ENCODE results near the gene UBE2D2. TPM values are rescaled to one million over a fixed set of nuclear protein-coding genes. Genes with fewer than 3 reads are reported as not detected.

Gene UBE2D2
- total RNA-seq, 4 donors from 2014 or later = 65.2 to 114 (median 85.6) TPM

DNA sequence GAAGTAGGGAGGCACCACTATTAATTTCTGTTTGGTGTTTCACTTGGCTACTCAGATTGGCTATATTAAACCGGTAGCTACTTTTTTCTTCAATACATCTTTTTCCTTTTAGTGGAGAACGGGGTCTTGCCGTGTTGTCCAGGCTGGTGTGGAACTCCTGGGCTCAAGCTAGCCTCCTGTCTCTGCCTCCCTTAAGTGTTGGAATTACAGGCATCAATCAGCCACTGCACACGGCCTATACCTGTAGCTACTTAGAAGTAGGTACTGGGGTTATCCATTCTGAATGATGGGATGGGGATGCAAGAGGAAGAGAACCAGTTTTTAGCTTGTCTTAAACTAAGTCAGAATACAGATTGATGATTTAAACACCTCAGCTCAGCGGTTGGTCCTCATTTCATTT lies 1.7 kb downstream of the UBE2D2 start:
- Histone ChIP-seq H3K9me3 (no peaks in the 10 kb centered on the region), H3K27ac (peak overlapping the region in 3 of 4 donors; percentile 29 to 99 (median 98)), H3K27me3 (no peaks in the 10 kb centered on the region), H3K4me3 (peak overlapping the region; percentile 81 to 97), H3K36me3 (peaks cover 0 to 3% of the 10 kb centered on the region in 2 donors), H3K4me1 (peaks cover 5 to 65% (median 32%) of the 10 kb centered on the region in 3 donors)
- WGBS, 2 donors (ENCODE audit: low coverage in 1 of 2) = 15 to 28% methylated on average over 5 of the region's 5 CpGs
- TF ChIP-seq, protein P1, sequence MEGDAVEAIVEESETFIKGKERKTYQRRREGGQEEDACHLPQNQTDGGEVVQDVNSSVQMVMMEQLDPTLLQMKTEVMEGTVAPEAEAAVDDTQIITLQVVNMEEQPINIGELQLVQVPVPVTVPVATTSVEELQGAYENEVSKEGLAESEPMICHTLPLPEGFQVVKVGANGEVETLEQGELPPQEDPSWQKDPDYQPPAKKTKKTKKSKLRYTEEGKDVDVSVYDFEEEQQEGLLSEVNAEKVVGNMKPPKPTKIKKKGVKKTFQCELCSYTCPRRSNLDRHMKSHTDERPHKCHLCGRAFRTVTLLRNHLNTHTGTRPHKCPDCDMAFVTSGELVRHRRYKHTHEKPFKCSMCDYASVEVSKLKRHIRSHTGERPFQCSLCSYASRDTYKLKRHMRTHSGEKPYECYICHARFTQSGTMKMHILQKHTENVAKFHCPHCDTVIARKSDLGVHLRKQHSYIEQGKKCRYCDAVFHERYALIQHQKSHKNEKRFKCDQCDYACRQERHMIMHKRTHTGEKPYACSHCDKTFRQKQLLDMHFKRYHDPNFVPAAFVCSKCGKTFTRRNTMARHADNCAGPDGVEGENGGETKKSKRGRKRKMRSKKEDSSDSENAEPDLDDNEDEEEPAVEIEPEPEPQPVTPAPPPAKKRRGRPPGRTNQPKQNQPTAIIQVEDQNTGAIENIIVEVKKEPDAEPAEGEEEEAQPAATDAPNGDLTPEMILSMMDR (IDR thresholded peaks at IDR 0.05) = no peak
- TF ChIP-seq EP300 (IDR thresholded peaks at IDR 0.05) = no peak
- no peak for TF ChIP-seq POLR2AphosphoS5 (IDR thresholded peaks at IDR 0.05)
- no peak for TF ChIP-seq POLR2A (IDR thresholded peaks at IDR 0.05)
- no peak for ATAC-seq

DNA sequence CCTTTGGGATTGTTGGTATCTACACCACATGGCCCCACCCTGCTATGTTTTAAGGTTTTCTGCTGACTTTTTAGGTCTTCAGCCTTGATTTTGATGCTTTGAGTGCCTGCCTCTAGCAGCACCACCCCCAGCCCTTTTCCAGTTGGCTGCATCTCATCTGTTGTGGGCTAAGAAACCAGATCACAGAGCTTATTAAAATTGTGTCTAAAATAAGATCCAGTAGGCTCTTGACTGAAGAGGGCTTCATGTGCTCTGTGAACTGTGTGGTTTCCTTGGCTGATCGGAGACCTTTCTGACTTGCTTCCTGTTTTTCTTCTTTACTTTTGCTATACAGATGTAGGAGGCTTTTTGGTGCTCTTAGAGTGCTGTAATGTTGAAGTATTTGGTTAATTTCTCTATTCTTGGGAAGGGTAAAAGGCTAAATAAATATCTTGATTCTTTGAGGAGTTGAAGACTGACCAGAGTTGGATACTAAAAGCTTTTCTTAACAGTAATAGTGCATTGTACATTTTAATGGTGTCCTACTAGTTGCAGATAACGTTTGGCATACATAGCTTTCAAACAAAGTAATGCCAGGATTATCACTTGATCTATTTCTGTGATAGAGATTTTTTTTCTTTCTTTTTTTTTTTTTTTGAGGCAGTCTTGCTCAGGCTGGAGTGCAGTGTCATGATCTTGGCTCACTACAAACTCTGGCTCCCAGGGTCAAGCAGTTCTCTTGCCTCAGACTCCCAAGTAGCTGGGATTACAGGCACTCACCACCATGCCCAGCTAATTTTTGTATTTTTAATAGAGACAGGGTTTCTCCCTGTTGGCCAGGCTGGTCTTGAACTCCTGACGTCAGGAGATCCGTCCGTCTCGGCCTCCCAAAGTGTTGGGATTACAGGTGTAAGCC lies 4.5 kb downstream of the UBE2D2 start:
- ATAC-seq = no peak
- H3K27me3 ChIP-seq = no peaks in the 10 kb centered on the region
- H3K4me1 ChIP-seq = peaks cover 5 to 87% (median 32%) of the 10 kb centered on the region in 3 donors
- peaks cover 0 to 15% of the 10 kb centered on the region in 2 donors for H3K36me3 ChIP-seq
- H3K4me3 ChIP-seq = no peak overlapping the region
- TF ChIP-seq, protein P1 (IDR thresholded peaks at IDR 0.05) = no peak
- TF ChIP-seq POLR2A (IDR thresholded peaks at IDR 0.05) (no peak), EP300 (IDR thresholded peaks at IDR 0.05) (no peak), POLR2AphosphoS5 (IDR thresholded peaks at IDR 0.05) (no peak)
- H3K9me3 ChIP-seq = no peaks in the 10 kb centered on the region
- peak overlapping the region in 3 of 4 donors; percentile 18 to 32 (median 21) for H3K27ac ChIP-seq
- 13 to 29% methylated on average over 1 to 2 of the region's 6 CpGs for WGBS, 2 donors (ENCODE audit: low coverage in 1 of 2)

DNA sequence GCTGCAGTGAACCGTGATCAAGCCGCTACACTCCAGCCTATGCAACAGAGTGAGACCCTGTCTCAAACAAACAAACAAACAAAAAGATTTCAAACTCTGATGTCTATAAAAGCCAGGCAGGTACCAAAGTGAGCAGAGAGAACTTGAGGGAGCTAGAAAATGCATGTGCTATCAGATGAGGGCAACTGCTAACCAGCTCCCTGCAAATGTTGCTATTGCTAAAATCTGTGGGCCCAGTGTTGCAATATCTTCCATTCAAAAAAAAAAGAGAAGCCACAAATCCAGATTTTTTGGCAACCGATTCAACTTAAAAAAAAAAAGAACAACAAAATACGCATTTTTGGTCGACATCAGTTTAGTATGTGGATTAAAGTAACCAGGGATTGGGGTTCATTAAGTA lies 5.5 kb downstream of the UBE2D2 start:
- H3K4me3 ChIP-seq = no peak overlapping the region
- no peaks in the 10 kb centered on the region for H3K9me3 ChIP-seq
- peaks cover 0 to 16% of the 10 kb centered on the region in 2 donors for H3K36me3 ChIP-seq
- no peak overlapping the region for H3K27ac ChIP-seq
- TF ChIP-seq, protein P1 (IDR thresholded peaks at IDR 0.05) = no peak
- no peak for TF ChIP-seq POLR2A (IDR thresholded peaks at IDR 0.05)
- no peaks in the 10 kb centered on the region for H3K27me3 ChIP-seq
- peaks cover 5 to 96% (median 33%) of the 10 kb centered on the region in 3 donors for H3K4me1 ChIP-seq
- 81 to 91% methylated on average over 5 of the region's 5 CpGs for WGBS, 2 donors (ENCODE audit: low coverage in 1 of 2)
- ATAC-seq = no peak

DNA sequence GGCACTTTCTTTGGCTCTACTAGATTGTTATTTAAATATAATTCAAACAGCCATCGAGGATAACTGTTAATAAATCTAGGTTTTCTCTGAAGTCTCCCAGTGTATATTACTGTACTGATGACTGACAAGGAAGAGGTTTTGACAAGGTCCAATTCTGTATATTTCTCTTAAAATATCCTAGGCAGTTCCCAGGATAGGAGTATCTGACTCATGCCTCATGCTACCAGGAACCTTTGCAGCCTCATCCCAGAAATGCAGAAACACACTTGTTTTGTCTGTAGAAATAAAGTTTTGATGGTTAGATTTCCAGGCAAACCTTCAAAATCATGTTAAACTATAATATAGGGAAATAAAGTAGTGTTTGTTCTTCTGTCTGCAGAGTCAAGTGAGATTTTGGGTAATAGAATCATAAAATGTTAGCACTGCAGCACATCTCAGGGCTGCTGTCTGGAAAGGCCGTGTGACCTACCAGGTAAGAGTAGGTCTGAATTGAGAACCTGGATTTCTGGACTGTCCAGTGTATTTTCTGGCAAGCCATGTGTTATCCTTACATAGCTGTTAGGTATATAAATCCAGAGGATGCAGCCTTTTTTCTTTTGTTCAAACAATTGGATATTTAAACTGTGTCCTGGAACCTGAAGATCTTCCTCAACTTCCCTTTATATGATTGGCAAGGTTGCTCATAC lies 8.3 kb downstream of the UBE2D2 start:
- TF ChIP-seq, protein P1 (IDR thresholded peaks at IDR 0.05) = no peak
- TF ChIP-seq POLR2A (IDR thresholded peaks at IDR 0.05) (no peak), EP300 (IDR thresholded peaks at IDR 0.05) (no peak), POLR2AphosphoS5 (IDR thresholded peaks at IDR 0.05) (no peak)
- no peak for ATAC-seq

More for the DNA sequence above, 8.3 kb downstream of the UBE2D2 start:
- Histone ChIP-seq H3K9me3 (no peaks in the 10 kb centered on the region), H3K36me3 (peaks cover 0 to 16% of the 10 kb centered on the region in 2 donors), H3K4me1 (peaks cover 5 to 100% (median 33%) of the 10 kb centered on the region in 3 donors), H3K27me3 (no peaks in the 10 kb centered on the region), H3K27ac (no peak overlapping the region), H3K4me3 (no peak overlapping the region)
- WGBS, 2 donors (ENCODE audit: low coverage in 1 of 2) = 33 to 61% methylated on average over 2 of the region's 2 CpGs

All from gastroesophageal sphincter (tissue), 4 donors.